GM10847 (cell line): ENCODE measurements around the gene HDGF.

Source experiments
- POLR2A ChIP-seq: IDR thresholded peaks from 2 replicates; pipeline ENCODE4 v1.6.1; 2011; ENCODE audit not compliant: insufficient read length; ENCODE audit errors: extremely low read depth

The HDGF gene

GRCh38 chr1:156750711-156751450 is 594 bp downstream of the HDGF start:
- TF ChIP-seq POLR2A, result no peak

DNA sequence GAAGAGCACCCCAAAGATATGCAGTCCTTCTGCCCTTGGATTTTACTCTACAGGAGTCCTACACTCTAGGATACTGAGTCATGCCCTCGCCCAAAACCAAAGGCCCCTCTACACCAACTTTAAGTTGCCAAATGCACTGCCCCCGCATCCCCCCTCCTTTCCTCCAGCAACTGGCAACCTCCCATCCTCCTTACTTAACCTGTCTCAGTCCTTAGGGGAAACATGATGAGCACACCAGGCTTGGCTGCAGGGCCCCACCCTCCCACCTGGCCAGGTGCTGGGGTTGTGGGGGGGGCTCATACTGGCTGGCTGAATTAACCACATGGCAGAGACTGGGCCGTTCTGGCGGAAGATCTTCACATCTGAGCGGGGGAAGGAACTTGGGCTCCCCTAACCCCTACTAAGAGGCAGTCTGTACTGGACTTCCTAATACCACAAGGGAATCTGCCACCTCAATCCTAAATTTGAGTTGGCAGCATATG is 1.2 kb downstream of the HDGF start:
- no peak for TF ChIP-seq POLR2A

GRCh38 chr1:156749419-156750118 is 1.9 kb downstream of the HDGF start:
- no peak for TF ChIP-seq POLR2A

DNA sequence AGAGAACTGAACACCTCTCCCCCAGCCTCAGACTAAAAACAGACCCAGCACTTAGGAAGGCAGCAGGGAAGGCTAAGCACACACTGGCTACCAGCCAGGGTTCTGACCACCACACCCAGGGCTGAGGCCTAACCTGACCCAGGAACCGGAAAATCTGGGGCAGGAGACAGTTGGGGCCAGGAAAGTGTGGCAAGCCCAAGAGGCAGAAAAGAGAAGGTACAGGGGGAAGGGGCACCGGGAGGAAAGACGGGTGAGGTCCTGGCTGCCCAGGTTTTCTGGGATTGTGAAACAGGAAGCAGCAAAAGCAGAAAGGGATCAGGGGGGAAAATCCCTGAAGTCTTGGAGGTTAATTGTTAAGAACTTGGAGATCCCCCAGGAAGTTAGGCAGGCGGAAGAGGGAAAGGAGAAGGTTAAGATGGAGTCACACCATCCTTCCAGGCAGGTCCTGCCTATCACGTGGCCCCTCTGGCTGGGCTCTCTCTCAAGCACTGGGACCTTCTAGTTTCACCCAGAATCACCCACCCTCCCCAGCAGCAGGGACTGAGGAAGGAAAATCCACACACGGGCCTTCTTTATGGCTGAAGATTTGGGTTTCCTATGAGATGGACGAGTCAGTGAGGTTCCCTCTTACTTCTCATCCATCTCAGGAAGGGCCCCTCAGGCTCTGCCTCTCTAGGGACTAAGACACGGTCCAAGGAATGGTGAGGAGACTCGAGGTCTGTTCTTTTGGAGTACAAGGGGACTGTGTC is 2.6 kb downstream of the HDGF start:
- peak; percentile 19 for TF ChIP-seq POLR2A

GRCh38 chr1:156747742-156748669 is 3.5 kb downstream of the HDGF start:
- TF ChIP-seq POLR2A, result no peak

GRCh38 chr1:156746728-156747631 is 4.5 kb downstream of the HDGF start:
- TF ChIP-seq POLR2A, result no peak

GRCh38 chr1:156746406-156746727 is 5.1 kb downstream of the HDGF start:
- no peak for TF ChIP-seq POLR2A

GRCh38 chr1:156745881-156746280 is 5.6 kb downstream of the HDGF start:
- no peak for TF ChIP-seq POLR2A

DNA sequence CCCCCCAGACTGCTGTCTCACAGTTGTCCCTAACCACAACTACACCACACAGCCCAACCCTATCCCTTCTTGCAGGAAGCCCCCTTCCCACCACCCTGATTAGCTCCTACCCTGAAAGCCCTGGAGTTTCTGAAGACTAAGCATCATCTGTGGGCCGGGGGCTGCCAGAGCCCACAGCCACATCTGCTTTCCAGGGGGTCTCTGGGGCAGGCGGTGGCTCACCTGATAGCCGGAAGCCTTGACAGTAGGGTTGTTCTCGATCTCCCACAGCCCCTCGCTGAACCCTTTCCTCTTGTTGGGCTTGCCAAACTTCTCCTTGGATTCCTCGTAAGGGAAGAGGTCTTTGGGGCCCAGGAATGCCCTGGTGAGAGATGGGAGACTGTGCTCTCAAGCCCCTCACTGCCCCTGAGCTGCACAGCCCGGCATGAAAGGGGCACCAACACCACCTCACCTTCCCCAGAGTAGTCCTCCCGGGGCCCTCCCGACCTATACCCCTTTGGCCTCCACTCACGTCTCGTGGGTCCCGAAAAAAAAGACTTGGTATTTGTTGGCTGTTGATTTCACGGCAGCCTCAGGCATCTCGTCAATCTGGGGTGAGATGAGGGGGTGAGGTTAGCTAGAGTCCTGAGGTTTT is 6.6 kb downstream of the HDGF start:
- no peak for TF ChIP-seq POLR2A

- TF ChIP-seq POLR2A, result no peak
Measured at GRCh38 chr1:156744344-156744743, 7.1 kb downstream of the HDGF start.

GRCh38 chr1:156743367-156744302 is 7.8 kb downstream of the HDGF start:
- no peak for TF ChIP-seq POLR2A

DNA sequence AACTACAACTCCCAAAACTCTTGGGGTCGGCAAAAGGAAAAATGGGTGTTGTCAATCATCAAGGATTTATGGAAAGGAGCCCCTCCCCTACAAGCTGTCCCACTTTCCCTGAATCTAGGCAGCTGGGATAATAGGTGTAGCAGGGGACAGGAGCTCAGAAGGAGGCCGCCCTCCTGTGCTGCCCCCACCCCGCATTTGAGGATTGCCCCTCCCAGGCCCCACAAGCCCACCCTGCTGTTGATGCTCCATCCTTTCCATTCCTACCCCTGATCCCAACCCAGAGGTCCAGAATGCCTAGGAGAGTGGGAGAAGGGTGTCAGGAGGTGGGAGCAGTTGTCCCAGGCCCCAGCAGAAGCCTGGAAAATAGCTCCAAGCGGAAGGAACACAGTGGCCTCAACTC is 8.7 kb downstream of the HDGF start:
- TF ChIP-seq POLR2A, result no peak

DNA sequence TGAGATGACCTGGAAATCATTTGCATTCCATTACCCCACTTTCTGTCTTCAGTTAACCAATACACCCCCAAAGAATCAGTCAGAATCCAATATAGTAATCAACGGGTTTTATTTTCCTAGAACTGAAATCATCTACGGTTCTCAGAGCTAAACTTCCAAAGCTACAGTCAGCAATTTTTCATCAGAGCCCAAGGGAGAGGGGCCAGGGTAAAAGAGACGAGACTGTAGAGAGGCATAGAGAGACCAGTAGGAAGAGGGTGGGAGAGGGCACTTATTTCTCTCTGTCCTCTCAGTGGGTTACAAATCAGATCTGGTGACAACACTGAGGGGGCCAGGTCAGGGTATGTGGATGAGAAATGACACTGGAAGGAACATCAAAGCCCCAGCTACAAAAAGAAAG is 9.5 kb downstream of the HDGF start:
- TF ChIP-seq POLR2A, result no peak

- TF ChIP-seq POLR2A, result no peak
Measured at GRCh38 chr1:156741481-156741983, 9.9 kb downstream of the HDGF start.
